Suprapubic skin (tissue), 4 donors: ENCODE results near the gene ST13. TPM values are rescaled to one million over a fixed set of nuclear protein-coding genes. Genes with fewer than 3 reads are reported as not detected.

Experiments
- DNase-seq, 2 donors: peaks; one replicate each; pipeline ENCODE4 v3.0.0-alpha.2; 2019; ENCODE audit warnings: low spot score in 2 of 2
- H3K27ac ChIP-seq: fragments of 200-600 bp; sonication (generic); one replicate; pipeline ENCODE4 v1.5.1; 2019
- H3K27me3 ChIP-seq: fragments of 200-600 bp; sonication (generic); one replicate; pipeline ENCODE4 v1.5.1; 2019
- H3K36me3 ChIP-seq: fragments of 200-600 bp; sonication (generic); one replicate; pipeline ENCODE4 v1.5.1; 2019
- H3K4me1 ChIP-seq: fragments of 200-600 bp; sonication (generic); one replicate; pipeline ENCODE4 v1.5.1; 2019
- H3K4me3 ChIP-seq: fragments of 200-600 bp; sonication (generic); one replicate; pipeline ENCODE4 v1.5.1; 2019; ENCODE audit warnings: mild to moderate bottlenecking
- H3K9me3 ChIP-seq: fragments of 200-600 bp; sonication (generic); one replicate; pipeline ENCODE4 v1.5.1; 2019
- CTCF ChIP-seq, 2 donors: fragments of 200-600 bp in 1 of 2; fragments of 450-650 bp in 1 of 2; sonication (generic) in 1 of 2; IDR thresholded peaks; one replicate each; pipeline ENCODE4 v1.5.1; 2016 to 2019; ENCODE audit warnings: antibody characterized with exemption in 2 of 2, mild to moderate bottlenecking in 1 of 2, moderate library complexity in 1 of 2
- EP300 ChIP-seq: sonication (generic); formaldehyde crosslinking; IDR thresholded peaks from one replicate; pipeline ENCODE4 v1.6.1; 2017; ENCODE audit warnings: antibody characterized with exemption
- POLR2A ChIP-seq, 2 donors: fragments of 450-650 bp; IDR thresholded peaks; one replicate each; pipeline ENCODE4 v1.6.1; 2017; ENCODE audit warnings: antibody characterized with exemption in 2 of 2, mild to moderate bottlenecking in 2 of 2, moderate library complexity in 2 of 2
- POLR2AphosphoS5 ChIP-seq, 3 donors: sonication (generic); formaldehyde crosslinking; IDR thresholded peaks; one replicate each; pipeline ENCODE4 v1.6.1; 2017; ENCODE audit warnings: antibody characterized with exemption in 3 of 3
- WGBS: methylation state at CpG from one replicate; pipeline ENCODE4 v1.1.5; 2018; 5-methylcytosine and 5-hydroxymethylcytosine counted together
- total RNA-seq, 4 donors: library from RNA; depleted of rRNA; stranded (reverse); fragments of >200 nt; gene quantifications; one replicate each; pipeline ENCODE4 v1.1.0, GENCODE V29; 2016

Gene ST13
- total RNA-seq, 4 donors from 2014 or later, result 104 to 117 (median 115) TPM

DNA sequence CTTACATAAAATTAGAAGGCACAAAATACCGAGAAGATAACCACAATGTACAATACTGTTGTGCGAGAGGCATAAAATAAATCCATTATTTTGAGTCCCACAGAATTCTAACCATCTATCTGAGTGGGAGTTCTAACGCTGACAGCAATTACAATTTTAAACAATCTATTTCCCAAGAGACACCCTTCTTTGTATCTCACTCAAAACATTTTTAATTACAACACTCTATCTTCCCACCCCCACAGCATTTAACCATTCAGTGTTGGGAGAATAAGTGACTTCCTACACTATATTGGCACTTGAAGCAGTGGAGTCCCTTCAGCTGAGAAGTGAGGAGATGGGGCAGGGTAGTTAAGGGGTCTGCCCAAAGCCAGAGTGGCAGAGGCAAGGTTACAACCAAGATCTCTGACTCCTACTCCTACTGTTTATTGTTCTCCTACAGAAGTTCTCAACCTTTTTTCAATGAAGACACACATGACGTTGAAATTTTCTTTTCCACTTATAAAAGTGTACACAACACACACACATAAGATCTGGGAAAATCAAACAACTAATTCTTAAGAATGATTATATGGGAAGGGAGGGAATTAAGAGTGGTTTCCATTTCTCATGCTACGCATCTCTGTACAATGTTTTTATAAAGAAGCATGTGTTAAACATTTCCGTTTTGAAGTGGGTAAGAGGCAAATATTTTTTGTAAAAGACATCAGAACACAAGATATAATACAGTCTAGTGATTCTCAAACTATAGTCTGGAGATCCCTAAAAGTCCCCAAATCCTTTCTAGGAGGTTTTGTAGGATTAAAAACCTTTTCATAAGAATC is 48.2 kb downstream of the ST13 start:
- Histone ChIP-seq H3K9me3 (no peaks in the 10 kb centered on the region), H3K4me1 (peaks cover 13% of the 10 kb centered on the region), H3K27ac (no peak overlapping the region), H3K36me3 (peaks cover 4% of the 10 kb centered on the region), H3K27me3 (no peaks in the 10 kb centered on the region), H3K4me3 (no peak overlapping the region)
- no peak for TF ChIP-seq CTCF (IDR thresholded peaks at IDR 0.05)
- TF ChIP-seq POLR2A (IDR thresholded peaks at IDR 0.05), result no peak
- TF ChIP-seq EP300, result no peak
- 45% methylated on average over 6 of the region's 6 CpGs for WGBS
- DNase-seq, result no peak

GRCh38 chr22:40806711-40807110 is 49.7 kb downstream of the ST13 start:
- H3K36me3 ChIP-seq, result peaks cover 4% of the 10 kb centered on the region
- H3K4me3 ChIP-seq, result no peak overlapping the region
- no peaks in the 10 kb centered on the region for H3K9me3 ChIP-seq
- no peak for DNase-seq
- H3K27ac ChIP-seq, result no peak overlapping the region
- H3K27me3 ChIP-seq, result no peaks in the 10 kb centered on the region
- 90% methylated on average over 3 of the region's 3 CpGs for WGBS
- no peak for TF ChIP-seq EP300
- H3K4me1 ChIP-seq, result peaks cover 13% of the 10 kb centered on the region

- 99% methylated on average over 3 of the region's 3 CpGs for WGBS
- Histone ChIP-seq H3K9me3 (no peaks in the 10 kb centered on the region), H3K4me3 (no peak overlapping the region), H3K27me3 (no peaks in the 10 kb centered on the region), H3K4me1 (peaks cover 13% of the 10 kb centered on the region), H3K36me3 (peaks cover 4% of the 10 kb centered on the region), H3K27ac (no peak overlapping the region)
- TF ChIP-seq CTCF (IDR thresholded peaks at IDR 0.05), result no peak
- TF ChIP-seq POLR2AphosphoS5 (IDR thresholded peaks at IDR 0.05), result no peak
- no peak for DNase-seq
Observed at GRCh38 chr22:40805699-40806203, 50.7 kb downstream of the ST13 start.

DNA sequence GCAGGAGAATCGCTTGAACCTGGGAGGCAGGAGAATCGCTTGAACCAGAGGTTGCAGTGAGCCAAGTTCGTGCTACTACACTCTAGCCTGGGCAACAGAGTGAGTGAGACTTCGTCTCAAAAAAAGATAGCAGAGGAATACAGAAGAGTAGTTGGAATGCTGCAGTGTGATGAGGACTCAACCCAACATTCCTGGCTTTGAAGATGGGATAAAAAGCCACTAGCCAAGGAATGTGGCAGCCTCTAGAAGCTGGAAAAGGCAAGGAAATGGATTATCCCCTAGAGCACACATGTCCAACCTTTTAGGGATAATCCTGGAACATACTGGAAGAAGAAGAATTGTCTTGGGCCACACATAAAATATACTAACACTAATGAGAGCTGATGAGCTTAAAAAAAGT is 51.2 kb downstream of the ST13 start:
- H3K27ac ChIP-seq, result no peak overlapping the region
- no peaks in the 10 kb centered on the region for H3K27me3 ChIP-seq
- TF ChIP-seq CTCF (IDR thresholded peaks at IDR 0.05) (no peak), POLR2AphosphoS5 (IDR thresholded peaks at IDR 0.05) (no peak), EP300 (no peak), POLR2A (IDR thresholded peaks at IDR 0.05) (no peak)
- H3K9me3 ChIP-seq, result no peaks in the 10 kb centered on the region
- no peak for DNase-seq
- no peak overlapping the region for H3K4me3 ChIP-seq
- H3K4me1 ChIP-seq, result peaks cover 13% of the 10 kb centered on the region
- peaks cover 4% of the 10 kb centered on the region for H3K36me3 ChIP-seq
- WGBS, result 90% methylated on average over 4 of the region's 4 CpGs

- Histone ChIP-seq H3K27me3 (no peaks in the 10 kb centered on the region), H3K27ac (no peak overlapping the region), H3K9me3 (no peaks in the 10 kb centered on the region), H3K4me3 (no peak overlapping the region), H3K36me3 (peaks cover 5% of the 10 kb centered on the region), H3K4me1 (peaks cover 6% of the 10 kb centered on the region)
- TF ChIP-seq EP300, result no peak
- TF ChIP-seq POLR2A (IDR thresholded peaks at IDR 0.05), result no peak
- no peak for TF ChIP-seq POLR2AphosphoS5 (IDR thresholded peaks at IDR 0.05)
- TF ChIP-seq CTCF (IDR thresholded peaks at IDR 0.05), result no peak
- 82% methylated on average over 1 of the region's 1 CpG for WGBS
- DNase-seq, result no peak
Observed at GRCh38 chr22:40803321-40803720, 53.1 kb downstream of the ST13 start.
